ENCODE data around the gene GFPT2. TPM values are rescaled to one million over a fixed set of nuclear protein-coding genes. Genes with fewer than 3 reads are reported as not detected.
A peak's percentile ranks its signal among the peaks of the same experiment; 100 is the strongest.
"Not testable (repeated sequence)": the region's sequence is repeated elsewhere in the genome, so short reads cannot be mapped to it uniquely, and the experiment has no call there.

GFPT2 gene
- total RNA-seq, 1 donor from 2014 or later: 0.13 TPM

DNA sequence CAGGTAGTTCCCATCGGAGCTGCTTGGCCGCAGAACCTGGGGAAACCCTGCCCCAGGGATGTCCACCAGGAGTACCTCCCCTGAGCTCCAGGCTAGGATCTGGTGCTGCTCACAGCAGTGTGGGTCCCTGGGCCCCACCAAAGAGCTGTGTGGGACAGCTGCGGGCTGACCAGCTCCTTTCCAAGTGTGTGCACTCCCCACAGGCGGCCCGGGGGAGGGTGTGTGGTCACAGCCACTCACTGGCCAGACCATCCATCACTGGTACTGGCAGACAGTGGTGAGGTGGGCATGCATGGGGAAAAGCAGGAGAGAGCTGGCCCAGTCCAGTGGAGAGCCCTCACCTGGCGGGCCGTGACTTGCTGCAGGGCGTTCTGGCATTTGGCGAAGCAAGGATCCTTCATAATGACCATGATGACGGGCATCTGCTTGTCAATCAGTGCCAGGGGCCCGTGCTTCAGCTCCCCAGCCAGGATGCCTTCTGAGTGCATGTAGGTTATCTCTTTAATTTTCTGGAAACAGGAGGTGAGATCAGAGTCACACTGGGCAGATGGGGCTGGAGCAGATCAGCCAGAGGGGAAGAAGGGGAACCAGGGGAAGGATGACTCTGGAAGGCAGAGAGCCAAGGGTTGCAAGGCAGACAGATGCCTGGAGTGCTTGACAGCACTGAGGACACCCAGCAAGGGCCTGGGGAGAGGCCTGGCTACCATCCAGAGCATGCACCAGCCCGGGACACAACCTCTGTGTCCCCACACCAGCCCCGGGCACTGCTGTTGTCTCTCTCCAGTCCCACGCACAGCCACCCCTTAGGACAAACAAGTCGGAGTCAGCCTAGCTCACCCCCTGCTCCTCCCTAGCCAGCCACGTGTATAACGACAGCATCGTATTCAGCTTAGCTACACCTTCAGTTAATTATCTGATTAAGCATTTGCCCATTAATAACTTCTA is 48.4 kb downstream of the GFPT2 start:
- DNase-seq (ENCODE audit: low read depth in 2 of 2): no peak

DNA sequence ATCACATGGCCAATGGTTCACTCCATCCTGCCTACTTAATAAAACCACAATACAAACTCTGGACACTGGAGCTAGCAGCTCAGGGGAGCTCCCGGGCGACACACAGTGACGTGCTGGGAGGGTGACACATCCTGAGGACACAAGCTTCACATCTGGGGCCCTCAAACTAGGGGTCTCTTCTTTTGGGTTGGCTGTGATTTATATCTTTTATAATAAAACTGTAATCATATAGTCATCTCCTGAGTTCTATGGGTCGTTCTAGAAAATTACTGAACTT is 49.2 kb downstream of the GFPT2 start:
- DNase-seq (ENCODE audit: low read depth in 2 of 2): no peak

DNA sequence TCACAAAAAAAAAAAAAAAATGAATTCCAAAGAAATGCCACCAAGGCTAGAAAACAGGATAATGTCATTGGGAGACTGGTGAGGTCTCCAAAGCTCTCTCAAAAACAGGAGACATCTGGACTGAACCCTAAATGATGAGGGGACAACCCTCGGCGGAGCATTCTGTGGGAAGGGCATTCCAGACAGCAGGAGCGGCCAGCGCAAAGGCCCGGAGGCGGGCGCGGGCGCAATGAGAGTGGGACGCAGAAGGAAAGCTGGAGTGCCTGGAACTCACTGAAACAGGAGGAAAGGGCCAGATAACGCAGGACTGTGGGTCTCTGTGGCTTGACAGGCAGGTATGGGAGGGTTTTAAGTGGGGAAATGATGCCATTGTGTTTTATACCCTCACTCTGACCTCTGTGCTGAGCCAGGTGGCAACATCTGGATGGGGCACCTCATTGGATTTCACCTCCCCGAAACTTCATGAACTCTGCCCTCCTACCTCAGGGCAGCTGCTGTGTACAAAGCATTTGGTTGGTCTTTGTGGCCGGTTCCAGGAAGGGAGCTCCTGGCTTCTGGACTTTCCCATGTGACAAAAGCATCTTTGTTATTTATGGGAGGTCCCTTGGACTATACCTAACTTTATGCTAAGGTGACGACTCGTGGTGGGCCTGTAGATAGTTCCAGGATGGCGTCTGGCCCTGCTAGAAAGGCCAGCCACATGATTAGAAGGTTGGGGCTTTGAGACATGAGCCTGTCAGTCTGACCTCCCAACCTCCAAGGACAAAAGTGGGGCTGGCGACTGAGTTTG is 49.7 kb downstream of the GFPT2 start:
- no peak for DNase-seq (ENCODE audit: low read depth in 2 of 2)

DNA sequence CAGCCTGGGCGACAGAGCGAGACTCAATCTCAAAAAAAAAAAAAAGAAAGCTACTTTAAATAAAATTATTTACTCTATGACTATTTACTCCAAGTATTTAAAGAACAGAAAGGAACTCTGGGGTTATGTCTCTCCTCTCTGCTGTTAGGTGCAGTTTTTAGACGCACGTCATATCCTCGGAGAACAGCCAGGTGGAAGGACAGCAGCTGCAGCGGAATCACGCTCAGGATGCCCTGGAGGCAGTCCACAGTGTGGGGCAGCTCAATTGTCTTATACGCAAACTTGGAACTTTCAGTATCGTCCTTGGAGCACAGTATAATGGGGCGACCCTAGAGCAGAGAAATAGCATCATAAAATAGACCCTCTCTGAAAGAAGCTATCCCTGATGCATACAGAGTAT is 50.9 kb downstream of the GFPT2 start:
- no peak for DNase-seq (ENCODE audit: low read depth in 2 of 2)

DNA sequence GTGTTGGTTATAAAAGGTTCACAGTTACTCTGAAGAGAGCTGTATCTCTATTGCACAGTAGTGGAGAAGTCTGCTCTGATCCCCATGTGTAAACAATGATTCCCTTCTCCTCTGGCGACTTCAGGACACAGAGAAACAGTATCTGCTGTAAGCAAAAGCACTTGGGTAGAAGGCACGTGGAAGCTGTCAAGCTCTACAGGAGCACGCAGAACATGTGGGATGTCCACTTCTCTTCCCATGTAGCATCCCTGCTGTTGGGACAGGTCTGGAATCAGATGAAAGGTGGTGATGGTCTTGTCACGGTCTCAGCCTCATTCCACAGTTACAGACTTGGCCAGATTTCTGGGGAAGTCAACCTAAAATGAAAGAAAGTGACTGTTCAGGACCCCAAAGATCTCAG is 51.9 kb downstream of the GFPT2 start:
- DNase-seq (ENCODE audit: low read depth in 2 of 2): no peak

DNA sequence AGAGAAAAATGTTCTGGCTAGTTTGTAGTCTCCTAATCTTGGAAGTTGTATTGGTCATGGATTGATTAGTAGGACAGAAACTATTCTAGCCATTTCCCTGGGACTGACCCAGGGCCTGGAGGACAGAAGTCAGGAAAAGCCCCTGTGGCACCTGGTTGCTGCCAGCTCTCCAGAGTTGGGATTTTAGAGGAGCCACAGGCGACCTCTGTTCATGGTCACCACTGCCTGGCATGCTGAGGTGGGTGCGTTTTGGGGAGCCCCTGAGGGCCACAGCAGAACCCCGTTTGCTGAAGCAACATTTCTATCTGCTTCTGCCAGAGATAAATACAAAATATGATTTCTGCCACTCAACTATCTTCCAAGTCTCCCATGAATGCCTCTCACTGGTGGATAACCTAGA is 53.6 kb downstream of the GFPT2 start:
- no peak for DNase-seq (ENCODE audit: low read depth in 2 of 2)

DNA sequence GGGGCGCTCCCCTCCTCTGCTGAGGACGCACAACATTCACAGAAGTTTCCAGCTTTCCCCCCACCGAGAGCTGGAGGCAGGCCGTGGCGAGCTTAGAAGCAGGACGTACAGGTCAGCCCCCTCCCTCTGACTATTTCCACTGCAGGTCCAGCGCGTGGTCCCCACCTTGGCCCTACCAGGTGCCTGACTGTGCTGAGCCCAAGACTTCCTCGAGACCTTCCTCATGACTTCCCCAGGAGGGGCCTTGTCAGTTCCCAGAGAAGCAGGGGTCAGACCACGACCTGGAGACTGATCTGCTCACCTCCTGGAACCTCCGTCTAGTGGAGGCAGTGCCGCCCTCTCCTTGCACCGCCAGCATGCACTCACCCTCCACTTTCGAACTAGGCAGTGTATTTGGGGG is 54.1 kb downstream of the GFPT2 start:
- not testable (repeated sequence) for DNase-seq (ENCODE audit: low read depth in 2 of 2)

DNA sequence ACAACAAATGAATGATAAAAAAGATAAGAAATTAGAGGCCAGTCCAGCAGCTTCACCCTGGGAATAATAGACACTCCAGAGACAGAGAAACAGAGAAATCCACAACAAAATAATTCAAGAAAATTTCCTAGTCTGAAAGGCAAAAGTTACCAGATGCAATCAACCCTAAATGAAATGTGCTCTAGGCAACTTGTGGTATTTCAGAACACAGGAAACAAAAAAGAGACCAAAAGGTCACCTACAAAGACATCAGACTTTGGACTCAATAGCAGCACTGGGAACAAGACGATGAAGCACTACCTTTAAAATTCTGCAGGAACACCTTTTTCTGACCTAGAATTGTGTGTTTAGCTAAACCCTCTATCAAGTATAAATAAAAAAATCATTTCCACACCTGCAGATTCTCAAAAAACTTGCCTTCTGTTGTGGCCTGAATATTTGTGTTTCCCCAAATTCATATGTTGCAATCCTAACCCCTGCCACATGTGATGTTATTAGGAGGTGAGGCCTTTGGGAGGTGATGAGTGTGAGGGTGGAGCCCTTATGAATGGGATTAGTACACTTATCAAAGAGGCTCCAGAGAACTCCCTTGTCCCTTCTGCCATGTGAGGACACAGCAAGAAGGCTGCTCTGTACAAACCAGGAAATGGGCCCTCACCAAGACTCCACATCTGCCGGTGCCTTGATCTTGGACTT is 55.4 kb downstream of the GFPT2 start:
- no peak for DNase-seq (ENCODE audit: low read depth in 2 of 2)

DNA sequence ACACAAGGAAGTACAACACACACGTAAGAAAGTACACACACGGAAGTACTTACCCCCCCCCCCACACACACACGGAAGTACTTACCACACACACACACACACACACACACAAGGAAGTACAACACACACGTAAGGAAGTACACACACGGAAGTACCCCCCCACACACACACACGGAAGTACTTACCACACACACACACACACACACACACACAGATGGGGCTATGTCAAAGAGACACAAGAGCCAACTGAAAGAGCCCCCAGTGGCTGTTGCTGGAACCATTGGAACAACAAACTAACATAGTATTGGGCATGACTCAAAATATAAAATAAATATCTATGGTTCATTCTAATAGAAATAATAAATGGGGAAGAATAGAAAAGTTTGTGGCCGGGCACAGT is 56.4 kb downstream of the GFPT2 start:
- no peak for DNase-seq (ENCODE audit: low read depth in 2 of 2)

DNA sequence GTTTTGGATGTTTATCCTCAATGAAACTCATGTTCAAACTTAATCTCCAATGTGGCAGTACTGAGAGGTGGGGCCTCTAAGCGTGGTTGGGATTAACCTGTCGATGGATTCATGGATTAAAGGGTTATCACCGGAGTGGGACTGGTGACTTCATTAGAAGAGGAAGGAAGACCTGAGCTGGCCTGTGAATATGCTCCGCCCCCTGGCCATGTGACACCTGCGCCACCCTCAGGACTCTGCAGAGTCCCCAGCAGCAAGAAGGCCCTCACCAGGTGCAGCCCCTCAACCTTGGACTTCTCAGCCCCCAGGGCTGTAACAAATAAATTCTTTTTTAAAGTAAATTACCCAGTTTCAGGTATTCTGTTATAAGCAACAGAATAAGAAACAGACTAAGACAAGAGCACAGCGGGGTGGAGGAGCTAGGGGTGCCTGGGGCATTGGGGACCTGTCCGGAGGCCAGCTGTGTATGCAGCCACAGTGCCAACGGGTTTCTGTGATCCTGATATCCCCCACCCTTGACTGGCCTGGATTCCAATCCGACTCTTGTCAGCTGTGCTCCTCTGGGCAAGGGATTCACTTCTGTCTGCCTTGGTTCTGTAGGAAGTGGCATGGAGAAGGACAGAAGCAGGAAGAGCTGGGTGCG is 58.1 kb downstream of the GFPT2 start:
- DNase-seq (ENCODE audit: low read depth in 2 of 2): no peak

DNA sequence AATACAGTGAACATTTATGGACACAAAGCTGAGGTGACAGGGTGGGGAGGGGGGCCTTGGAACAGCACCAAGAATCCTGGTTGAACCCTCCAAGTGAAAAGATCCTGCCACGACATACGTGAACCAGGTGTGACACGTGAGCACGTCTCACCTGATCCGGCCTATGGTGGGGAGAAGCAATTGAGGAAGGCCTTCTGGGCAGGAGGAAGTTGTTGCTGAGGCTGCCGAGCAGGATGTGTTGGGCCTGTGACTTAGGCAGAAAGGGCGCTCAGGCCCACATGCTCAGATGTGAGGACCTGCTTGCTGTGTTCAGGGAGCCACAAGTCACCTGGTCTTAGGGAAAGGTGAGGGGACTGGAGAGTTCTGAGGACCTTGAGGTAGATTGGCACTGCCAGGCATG is 58.7 kb downstream of the GFPT2 start:
- no peak for DNase-seq (ENCODE audit: low read depth in 2 of 2)

DNA sequence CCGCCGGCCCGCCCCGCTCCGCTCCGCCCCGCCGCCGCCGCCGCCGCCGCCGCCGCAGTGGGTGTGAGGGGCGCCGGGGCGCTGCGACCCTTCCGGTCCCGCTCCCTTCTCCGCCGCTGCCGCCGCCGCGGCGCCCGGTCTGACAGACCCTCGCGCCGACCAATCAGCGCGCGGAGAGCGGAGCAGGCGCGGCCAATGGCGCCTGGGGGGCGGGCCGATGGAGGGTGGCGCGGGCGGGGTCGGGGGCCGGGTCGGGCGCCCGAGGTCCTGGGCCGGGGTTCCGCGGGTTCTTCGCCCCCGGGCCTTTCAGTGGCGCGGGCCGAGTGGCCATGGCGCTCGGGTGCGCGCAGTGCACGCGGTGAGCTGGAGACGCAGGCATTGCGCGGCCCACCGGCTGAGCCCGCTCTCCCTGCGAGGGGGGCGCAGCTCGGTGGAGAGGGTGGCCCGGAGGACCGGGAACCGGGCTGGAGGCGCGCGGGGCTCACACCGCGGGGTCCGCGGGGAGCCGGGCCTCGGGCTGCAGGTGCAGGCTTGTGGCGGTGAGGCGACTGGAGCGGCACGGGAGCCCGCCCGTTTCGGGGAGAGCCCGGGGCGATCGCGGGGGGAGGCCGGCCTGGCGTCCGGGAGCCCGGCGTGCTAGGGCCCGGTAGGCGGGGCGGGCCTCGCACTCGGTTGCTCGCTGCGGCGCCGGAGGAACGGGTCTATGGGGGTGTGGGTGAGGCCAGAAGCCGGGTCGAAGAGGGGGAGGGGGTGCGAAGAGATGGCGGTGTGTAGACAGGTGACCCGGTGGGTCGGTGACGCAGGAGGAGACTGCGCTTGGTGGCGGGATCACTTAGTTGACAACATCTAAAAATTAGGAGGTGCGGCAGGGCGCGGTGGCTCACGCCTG is 60.9 kb downstream of the GFPT2 start, which contains the start of gene MAPK9:
MAPK9 (minus strand) TSS at position 141 of the 889 bp plus-strand sequence. CDS start 11,522 bp downstream, outside the sequence.
- DNase-seq (ENCODE audit: low read depth in 2 of 2): peak; percentile 36 to 82

DNA sequence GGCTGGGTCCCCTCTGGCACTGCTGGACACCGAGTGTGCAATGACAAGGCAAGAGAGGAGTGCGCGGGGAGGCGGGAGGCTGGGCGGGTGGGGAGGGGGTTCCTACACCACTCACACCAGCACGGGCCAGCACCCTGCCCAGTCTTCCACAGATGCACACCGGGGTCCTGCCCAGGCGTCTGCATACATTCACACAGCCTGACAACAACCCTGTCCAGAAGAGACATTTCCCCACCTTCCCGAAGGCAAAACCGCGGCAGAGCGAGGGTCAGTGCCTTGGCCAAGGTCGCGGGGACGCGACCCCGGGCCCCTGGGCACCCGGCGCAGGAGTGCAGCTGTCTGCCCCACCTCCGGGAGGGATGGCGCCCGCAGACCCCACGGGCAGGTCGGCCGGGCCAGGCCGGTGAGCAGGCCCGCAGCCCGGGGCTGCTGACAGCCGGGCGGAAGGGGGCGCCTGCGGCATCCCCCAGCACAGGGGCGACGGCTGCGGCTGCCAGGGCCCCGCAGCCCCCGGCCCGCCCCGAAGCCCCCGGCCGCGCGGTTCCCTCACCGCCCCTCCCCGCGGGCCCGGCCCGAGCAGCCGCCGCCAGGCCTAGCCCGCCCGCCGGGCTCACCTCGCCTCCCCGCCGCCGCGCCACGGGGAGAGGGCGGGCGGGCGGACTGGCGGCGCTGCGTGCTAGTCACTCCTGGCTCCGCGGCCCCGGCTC is 61.7 kb downstream of the GFPT2 start:
- peak in 1 of 2 donors; percentile 21 for DNase-seq (ENCODE audit: low read depth in 2 of 2)

DNA sequence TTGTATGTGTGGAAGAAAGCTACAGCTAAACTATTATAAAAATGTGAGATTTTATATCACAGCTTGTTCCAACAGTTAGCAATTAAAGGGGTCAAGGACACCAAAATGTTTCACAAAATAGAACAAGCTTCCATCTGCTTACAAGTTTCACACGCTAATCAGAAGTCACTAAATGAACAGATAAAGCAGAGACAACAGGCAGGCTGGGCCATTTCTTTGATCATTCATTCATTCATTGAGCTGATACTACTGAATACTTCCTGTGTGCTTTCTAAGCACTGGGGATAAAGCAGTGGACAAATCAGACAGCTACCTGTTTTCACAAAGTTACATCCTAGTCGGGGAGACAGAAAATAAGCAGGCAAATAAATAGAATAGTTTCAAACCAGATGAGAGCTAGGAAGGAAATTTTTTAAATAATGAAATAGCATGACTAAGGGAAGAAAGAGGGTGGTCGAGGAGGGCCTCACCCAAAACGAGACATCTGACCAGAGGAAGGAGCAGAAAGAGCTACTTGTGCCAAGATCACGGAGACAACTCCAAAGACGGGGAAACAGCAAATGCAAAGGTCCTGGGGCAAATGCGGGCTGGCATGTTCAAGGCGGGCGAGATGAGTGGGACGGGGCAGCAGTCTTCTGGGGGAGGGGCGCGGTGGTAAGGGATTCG is 62.4 kb downstream of the GFPT2 start:
- DNase-seq (ENCODE audit: low read depth in 2 of 2): no peak

DNA sequence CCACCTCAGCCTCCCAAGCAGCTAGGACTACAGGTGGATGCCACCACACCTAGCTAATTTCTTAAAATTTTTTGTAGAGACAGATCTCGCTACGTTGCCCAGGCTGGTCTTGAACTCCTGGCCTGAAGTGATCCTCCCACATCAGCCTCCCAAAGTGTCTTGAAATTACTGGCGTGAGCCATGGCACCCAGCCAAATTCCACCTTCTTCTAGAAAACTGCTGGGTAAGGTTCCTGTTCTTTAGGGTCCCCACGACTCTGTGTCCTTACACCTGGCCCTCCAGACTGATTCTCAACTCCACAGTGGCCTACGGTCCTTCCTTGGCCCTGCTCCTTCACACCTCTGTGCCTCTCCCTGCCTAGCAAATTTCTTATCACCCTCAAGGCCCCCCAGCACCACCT is 63.2 kb downstream of the GFPT2 start:
- no peak for DNase-seq (ENCODE audit: low read depth in 2 of 2)

DNA sequence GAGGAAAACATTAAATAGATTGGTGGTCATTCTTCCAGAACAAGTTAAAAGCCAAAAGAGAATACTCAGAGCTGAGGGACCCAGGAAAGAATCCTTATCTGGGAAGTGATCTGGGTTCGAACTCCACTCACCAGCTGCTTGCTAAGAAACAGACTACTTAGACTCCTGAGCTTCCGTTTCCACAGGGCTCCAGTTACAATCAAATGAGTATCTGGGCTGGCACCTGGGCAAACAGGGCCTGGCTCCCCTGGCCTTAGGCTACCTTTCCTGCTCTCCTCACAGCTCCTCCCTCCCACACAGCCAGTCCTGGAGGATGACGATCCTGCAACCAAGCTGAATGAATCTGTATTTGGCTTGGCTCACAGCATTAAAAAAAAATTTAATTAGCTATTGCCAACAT is 63.7 kb downstream of the GFPT2 start:
- no peak for DNase-seq (ENCODE audit: low read depth in 2 of 2)

DNA sequence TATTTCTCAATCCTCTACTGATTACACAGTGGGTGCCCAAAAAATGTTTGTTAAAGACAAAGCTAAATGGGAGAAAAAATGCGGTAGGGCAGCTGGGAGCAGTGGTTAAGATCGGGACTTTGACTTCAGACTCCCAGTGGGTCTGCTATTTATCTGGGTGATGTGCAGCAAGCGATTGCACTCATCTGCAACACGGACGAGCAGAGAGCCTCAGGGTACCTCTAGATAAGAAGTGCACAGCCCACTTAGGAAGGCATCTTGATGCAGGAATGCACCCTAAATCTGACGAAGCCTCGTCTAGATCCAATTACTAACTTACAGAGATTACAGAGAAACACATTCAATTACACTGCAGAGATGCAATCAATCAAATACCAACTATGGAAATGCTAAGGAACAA is 65.3 kb downstream of the GFPT2 start:
- DNase-seq (ENCODE audit: low read depth in 2 of 2): no peak

DNA sequence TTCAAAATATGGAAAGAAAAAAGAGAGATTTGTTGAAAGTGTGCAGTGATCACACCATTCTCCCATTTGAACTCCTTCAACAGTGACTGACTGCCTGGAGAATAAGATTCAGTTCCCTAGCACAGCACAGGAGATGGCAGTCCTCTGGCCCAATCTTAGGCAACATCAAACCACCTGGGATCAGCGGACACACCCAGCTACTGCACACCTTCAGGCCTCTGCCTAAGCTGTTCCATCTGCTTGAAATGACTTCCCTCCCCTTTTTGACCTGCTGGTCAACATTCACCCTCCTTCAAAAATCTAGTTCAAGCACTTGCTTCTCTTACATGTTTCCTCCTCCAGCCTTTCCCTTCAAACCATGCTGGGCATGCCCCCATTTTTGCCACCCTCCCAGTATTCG is 65.7 kb downstream of the GFPT2 start:
- DNase-seq (ENCODE audit: low read depth in 2 of 2): no peak

DNA sequence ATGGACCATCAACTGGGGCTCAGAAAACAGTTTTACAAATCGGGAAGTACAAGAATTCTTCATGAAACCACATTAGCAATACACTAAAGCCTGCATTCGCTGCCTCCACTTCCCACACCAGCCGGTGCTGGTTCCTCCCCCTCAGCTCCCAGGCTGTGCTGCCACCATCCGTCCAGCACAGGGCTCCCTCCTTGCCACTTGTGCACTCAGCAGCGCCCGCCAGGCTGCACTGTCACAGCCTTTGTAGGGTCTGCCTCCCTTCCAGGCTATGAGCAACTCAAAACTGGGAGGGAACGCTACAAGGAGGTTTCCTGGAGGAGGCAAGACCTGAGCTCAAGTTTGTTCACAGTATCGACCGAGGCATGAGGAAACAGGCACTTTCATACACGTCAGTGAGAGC is 69.0 kb downstream of the GFPT2 start:
- DNase-seq (ENCODE audit: low read depth in 2 of 2): no peak
